NCI-H524 (cell line): ENCODE results near the gene ME3.

ENCODE experiments used
- DNase-seq, 2 experiments: peaks; one replicate each; lab custom pipeline; 2025; lab: John Stamatoyannopoulos, UW

ME3 gene

DNA sequence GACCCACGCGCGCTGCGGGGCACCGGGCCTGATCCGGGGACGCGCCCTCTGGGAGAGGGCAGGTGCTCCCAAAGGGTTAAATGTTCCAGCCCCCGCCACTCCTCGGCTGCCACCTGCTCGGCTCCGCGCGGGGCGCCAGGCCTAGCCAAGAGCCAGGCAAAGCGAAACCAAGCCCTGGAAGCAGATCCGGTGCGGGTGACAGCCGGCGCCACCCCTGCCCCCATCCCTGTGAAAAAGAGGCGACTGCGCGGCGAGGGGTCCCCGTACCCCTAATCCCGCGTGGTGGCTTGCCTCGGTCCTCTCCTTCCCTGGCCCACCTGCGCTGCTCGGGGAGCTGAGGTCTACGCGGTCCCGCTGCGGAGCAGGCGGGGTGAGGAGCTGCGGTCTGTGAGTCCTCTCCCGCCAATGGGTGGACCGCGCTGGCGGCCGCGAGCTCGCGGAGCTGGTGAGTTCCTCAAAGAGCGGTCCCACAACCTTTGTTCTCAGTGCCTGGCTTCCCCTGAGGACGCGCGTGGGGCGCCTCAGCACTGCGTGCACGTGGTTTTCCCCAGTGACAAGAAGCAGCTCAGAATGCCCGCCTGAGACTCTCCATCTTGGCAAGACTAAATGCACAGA is at the start of gene ME3:
Gene ME3 (minus strand): TSS at position 610 of the 615 bp plus-strand sequence.
- peak; percentile 32 to 58 for DNase-seq

DNA sequence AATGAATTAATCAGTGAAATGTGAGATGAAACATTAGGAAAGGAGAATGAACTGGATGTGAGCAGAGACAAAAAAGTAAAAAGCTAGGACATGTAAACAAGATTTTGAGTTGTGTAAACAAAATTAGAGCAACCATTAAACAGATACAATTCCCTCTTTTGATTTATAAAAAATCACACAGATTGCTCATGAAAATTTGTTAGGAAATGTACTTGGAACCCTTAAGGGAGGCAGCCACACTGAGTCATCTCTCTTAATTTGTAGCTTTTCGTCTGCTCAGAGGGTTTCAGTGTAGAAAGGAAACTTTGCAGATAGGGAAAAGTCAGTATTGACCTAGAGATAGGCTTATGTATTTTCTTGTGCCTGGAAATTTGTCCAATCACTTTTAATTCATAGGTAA is 49.6 kb upstream of the ME3 start:
- DNase-seq: no peak

DNA sequence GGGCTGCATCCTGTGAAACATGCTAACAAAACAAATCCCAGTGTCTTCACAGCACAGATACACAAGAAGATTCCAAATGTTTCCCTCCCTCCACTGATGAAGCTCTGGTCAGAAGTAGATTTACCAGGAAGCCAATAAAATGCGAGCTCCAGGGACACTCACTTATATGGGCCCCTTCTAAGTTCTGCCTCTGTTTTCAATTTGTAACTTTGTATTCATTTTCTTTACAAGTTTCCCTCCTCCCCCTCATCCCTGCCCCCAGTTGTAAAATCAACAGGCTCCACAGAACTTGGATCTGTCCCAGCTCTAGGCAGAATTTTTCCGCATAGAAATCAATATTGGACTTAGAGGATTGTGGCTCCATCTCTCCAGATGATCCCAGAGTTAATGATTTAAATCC is 48.1 kb upstream of the ME3 start:
- DNase-seq: no peak

DNA sequence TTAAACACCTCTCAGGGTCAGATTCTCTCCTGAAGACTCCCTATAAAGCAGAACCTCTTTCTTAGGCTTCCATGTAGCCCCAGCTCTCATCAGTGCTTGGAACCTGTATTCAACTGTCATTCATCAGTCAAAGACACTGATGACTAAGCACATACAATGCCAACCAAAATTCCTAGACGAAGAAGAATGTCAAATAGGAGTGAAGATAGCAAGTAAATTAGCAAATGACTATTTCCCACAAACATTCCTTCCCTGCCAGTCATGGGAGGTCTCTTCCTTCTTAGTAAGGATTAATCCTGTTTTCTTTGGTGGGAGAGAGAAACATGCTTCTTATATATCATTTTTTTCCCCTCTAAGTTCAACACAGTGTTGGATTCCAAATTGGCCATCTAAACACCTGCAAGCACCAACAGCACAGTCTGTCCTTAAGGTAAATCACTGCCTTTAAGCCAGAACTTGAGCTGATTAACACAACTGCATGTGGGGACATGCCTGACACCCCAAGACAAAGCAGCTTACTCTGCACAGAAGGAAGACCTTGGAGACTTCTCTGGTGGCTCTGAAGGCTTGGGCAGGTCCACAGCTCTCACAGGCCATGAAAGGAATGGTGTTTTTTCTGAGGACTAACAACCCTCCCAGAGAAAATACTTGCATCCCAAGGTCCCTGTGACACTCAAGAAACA is 47.5 kb upstream of the ME3 start:
- no peak for DNase-seq

DNA sequence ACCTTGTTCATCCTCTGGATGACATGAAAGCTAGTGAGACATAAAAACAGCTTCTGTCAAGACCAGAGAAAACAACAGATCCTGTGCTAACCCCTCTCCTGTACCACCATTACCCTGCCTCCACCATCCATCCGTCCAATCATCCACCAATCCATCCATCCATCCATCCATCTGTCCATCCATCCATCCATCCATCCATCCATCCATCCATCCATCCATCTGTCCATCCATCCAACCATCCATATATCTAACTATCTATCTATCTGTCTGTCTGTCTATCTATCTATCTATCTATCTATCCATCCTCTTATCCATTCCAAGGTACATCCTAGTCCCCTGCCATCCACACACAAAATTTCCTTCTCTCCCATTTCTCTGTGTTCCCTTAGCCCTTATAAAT is 46.6 kb upstream of the ME3 start:
- DNase-seq: no peak

DNA sequence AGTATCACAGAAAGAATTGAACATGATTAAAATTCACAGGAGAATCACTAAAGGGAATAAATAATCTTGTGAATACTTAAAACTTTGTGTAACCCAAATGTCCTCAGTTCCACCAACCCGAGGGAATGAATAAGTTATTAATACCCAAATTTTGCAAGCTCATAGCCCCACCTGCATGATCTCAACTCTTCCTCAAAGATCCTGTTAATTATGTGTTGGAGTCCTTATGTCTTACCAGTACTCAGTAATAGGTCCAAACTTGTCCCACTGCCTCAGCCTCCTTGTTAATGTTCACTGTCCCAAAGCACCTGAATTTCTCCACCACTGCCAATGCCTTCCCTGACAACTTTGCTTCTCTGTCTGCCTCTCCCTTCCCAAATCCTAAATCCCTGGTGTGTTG is 46.1 kb upstream of the ME3 start:
- no peak for DNase-seq

DNA sequence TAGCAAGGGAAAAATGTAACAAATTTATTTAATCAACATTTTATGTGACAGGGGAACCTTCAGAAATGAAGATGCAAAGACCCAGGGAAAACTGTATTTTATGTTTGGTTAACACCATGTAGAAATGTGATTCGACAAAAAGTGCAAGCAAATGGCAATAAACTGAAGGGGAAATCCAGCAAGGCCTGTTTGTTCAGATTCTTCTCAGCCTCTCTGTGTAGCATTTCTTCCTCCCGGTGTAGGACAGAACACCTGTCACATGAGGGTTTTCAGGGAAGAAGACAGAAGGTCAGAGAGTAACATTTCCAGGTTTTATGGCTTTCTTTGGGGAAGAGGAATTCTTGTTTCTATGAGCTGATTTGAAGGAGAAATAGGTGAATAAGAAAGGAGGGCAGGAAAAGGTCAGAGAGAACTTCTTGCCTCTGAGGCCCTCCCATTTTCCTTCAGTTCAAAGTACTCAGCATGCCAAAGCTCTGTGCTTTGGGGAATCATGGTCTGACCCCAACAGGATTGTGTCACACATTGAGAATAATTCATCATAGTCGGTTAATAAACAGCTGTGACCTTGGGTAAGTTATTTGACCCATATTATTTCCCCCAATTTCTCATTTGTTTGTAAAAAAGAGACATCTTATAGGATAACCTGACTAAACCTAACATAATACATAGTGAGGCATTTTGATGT is 45.5 kb upstream of the ME3 start:
- no peak for DNase-seq

DNA sequence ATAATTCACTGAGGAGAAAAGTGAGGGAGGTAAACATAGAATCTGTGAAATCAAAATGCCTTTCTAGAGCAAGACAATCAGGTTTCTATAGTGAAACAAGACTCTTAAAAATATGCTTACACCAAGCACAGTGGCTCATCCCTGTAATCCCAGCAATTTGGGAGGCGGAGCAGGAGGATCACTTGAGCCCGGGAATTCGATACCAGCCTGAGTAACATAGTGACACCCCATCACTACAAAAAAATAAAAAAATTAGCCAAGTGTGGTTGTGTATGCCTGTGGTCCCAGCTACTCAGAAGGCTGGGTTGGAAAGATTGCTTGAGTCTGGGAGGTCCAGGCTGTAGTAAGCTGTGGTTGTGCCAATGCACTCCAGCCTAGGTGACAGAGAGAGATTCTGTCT is 43.2 kb upstream of the ME3 start:
- no peak for DNase-seq

DNA sequence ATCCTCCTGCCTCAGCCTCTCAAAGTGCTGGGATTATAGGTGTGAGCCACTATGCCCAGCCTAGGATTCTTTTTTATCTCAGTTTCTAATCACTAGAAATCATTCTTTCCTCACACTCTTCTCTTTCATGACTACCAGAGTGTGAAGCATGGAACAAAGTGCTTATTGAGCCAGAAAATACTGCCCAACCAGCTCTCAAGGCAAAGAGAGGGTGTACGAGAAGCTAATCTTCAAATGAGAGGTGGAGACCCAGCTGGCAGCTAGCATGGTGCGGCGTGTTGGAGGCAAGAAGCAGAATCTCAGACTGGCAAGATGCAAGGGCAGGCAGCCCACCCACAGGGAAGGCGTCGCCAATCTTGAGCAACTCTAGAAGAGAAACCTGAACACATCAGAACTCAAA is 41.1 kb upstream of the ME3 start:
- no peak for DNase-seq

DNA sequence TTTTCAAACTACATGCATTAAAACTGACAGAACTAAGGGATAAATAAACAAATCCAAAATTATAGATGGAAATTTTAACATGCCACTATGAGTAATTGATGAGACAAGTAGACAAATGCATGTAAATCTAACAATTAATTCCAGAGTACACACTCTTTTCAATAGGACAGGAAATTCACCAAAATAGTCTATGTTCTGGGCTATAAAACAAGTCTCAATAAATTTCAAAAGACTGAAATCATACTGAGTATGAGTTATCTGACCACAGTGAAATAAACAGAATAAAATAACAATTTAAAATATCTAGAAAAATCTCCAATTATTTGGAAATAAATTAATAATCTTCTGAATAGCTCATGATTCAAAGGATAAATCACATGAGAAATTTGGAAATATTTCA is 38.5 kb upstream of the ME3 start:
- DNase-seq: no peak

DNA sequence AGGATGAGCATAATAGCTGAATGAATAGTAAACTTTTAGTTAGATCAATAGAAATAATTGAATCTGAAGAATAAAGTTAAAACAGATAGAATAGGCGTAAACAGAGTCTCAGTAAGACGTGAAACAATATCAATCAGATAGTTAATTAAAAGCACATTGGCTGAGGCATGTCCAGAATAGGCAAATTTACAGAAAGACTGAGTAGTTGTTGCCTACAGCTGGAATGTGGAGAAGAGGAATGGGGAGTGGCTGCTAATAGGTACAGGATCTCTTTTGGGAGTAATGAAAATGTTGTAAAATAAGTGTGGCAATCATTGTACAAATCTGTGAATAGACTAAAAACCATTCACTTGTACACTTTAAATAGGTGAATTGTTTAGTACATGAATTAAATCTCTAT is 36.3 kb upstream of the ME3 start:
- DNase-seq: no peak

DNA sequence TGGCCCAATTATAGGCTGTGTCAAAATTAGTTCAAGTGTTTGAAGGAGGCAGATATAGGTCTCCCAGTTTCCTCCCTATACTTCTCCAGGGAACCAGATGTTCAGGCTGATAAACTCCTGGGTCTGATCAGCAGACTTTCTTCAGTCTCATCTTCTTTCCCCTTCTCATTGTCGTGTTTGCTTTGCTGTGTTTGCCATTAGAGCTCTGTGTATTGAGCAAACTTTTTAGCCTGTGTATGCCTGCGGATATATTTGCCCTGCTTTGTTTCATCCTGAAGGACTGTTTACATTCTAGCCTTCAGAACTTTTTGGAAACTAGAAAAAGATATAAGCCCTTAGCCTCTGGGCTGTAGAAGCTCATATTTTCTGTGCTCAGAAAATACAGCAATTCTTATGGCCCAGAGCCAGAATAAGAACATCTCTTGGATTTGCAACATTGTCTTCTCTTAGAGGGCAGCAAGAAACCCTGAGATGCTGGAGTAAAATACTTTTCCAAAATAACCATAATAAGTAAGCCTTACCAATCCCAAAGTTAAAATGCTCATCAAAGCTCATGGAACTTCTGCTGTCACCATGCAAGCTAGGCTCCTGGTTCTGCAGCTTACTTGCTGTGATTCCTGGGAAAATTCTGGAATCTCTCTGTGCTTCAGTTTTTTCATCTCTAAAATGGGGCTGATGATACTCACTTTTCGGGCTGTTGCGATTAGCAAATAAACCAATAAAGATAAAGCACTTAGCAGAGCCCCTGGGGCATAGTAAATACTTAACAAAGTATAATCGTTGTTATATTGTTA is 34.1 kb upstream of the ME3 start:
- no peak for DNase-seq

DNA sequence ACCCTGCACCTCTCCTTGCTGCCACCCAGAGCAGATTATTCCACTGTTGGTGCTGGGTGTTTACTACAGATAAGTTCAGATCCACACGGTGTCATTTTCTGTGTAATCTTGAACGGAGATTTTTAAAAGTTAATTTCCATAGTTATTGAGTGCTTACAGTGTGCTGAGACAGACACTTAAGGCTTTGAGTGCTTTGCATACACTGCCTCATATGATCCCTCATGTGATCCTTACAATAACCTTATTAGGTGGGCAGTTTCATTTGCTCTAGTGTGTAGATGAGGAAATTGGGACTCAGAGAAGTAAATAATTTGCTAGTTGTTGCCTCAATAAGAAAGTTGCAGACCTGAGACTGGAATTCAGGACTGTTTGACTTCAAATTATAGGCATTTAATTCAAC is 32.3 kb upstream of the ME3 start:
- DNase-seq: no peak

DNA sequence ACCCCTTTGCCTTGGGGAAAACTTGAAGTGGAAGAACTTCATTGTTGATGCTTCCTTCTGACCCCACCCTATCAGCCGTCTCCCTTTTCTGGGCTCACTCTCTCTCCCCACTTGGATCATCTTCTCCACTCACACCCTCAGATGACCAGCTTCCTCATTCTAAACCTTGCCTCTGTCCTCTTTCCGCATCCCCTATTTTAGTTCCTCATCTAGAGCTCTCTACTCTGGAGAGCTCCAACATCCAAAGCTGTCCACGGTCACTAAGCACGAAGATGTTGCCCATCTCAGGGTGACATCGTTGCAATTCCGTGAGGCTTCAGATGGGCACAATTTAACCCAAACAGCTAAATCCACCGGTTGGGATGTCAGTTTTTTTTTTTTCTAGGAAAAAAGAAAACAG is 31.6 kb upstream of the ME3 start:
- no peak for DNase-seq

DNA sequence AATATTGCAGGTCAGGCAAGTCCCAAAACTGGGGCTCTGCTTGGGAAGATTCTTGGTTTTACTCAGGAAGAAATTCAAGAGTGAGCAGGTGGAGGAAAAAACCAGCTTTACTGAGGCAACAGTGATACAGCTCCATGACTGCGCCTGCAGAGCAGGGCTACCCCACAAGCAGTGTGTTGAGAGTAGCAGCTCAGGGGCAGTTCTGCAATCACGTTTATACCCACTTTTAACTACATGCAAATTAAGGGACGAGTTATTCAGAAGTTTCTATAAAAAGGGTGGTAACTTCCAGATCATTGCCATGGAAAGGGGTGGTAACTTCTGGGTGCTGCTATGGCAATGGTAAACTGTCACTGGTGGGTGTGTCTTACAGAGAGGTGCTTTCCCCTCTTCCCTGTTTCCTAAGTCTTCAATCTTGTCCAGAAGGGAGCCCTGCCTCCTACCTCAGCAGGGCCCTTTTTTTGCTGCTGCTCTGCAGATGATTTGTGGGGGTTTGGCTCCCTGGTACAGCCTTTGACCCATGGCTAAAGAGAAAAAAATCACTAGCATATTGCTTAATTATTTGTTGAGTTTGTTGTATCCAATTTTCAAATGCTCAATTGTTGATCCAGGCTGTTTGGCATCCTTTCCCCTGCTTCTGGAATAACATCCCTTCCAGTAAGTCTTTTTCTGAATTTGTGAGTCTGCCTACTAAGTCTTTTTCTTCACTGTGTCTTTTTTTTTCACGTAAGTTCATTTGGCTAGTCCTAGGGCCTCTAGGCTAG is 30.0 kb upstream of the ME3 start:
- no peak for DNase-seq

DNA sequence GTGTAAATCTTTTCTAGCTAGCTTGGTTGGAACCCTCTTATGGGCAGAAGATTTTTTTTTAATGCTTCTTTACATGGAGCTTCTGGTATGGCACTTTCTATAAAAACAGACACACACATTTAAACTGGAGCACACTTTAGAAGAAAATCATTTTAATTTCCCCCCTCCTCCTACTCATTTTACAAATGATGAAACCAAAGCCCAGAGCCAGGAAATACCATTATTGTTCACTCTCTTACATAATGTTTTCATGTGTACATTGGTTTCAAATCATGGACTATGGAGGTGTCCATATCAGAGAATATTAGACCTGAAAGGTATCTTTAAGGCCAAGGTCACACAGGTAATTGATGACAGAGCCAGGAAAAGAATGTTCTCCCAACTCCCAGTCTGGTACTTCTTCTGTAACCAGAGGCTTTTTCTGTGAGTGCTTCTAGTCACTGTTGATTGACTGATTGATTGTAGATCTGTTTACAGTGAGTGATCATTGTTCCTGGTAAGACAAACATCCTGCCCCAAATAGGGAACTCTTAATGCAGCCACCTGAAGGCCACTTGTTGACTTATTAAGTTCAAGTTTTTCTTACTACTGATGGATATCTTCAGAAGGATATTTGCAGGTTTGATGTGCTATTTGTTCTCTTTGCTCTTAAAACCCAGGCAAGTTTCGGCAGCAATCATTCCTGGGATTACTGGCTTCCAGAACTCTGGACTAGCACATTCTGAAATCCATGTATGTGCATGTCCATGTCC is 26.8 kb upstream of the ME3 start:
- no peak for DNase-seq

DNA sequence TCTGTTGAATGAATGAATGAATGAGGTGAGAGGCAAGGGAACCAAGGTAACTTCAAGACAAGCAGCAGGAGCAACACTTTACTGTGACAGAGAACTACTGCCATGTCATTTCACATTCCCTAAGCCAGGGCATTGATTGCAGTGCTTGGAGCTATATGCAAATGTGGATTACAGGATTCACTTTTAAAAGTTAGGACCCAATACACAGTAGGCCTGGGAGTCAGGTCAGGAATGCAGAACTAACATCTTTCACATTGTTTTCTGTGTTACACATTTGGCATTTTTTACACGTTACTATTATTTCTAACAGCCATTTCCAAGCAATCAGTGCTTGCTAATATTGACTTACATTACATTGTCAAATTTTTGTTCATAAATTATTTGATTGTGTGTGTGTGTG is 26.2 kb upstream of the ME3 start:
- no peak for DNase-seq

DNA sequence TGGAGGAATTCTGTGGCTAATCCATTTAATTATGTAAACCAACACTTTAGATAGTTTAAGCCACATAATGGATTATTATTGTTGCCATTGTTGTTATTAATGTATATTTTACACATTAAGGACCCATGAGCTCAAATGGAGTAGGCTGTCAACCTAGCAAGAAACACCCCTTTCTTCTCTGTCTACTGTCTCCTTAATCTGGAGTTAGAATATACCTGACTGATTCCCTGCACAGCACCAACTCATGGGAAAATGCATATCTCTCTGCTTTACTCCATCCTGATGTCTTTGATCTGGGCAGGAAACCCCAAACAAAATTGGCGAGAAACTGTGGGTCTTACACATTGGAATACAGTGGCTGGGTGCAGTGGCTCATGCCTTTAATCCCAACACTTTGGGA is 24.0 kb upstream of the ME3 start:
- no peak for DNase-seq

DNA sequence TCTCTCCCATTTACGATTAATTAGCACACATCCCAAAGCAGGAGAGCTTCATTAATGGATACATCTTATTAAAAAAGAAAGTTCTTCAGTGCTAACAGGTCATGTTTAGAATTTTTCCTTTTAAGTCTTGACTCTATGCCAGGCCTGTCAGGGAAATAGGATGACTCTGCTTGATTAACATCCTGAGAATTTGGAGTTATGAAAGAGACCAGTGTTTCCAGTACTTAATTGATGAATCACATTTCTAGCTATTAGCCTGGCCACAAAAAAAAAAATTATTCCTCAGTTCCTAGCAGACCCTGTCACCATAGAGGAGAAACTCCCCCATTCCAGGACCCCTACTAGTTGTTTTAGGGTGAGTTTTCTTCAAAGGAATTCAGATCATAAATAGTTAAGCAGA is 23.6 kb upstream of the ME3 start:
- no peak for DNase-seq

DNA sequence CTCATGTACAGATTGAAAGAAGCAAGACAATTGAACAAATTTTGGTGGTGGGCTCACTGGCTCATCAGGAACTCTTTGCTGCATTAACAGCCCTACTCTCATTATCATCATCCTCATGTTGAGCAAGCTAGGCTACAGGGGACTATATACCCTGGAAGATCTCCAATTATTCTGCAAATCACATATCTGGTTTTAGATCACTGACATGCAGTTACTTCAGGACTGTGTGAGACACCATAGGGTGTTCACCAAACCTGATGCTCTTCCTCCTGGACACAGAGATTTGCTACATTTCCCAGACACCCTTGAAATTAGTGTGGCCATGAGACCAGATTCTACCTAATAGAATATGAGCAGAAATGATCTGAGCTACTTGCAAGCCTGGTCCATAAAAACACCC is 23.0 kb upstream of the ME3 start:
- DNase-seq: no peak

DNA sequence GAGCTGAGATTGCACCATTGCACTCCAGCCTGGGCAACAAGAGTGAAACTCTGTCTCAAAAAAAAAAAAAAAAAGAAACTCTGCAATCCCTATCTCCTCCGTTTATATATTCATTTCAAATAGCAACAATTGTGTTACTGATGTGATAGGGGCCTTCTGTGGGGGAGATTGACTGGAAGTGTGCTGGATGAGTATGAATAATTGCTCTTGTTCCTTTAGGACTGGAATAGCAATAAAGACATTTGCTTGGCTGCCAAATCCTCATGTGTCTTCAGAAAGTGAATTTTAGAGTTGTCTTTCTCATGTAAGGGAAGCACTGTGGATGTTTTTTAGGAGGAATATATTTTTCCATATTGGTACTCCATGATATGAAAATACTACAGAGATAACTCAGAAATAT is 21.1 kb upstream of the ME3 start:
- no peak for DNase-seq
